K562 (cell line): Measurements from ENCODE around the gene PIGN. TPM values are rescaled to one million over a fixed set of nuclear protein-coding genes. Genes with fewer than 3 reads are reported as not detected.

Source experiments
- ATAC-seq: fragments of 200-7000 bp; cut with Tn5 transposase; 3 replicates; pipeline ENCODE4 v1.9.1; 2020; ENCODE audit warnings: moderate library complexity
- BruUV-seq: library from RNA; stranded (reverse); fragments of 400-500 nt; replicated peaks from 2 replicates; lab custom pipeline; 2021; lab: Mats Ljungman, UMichigan
- CTCF ChIA-PET: fragments of 300-600 bp; formaldehyde crosslinking; extraction: SDS; loops from one replicate; lab custom pipeline; 2021; ENCODE audit warnings: low intra/inter-chr PET ratio; lab: Yijun Ruan, JAX
- POLR2A ChIA-PET: fragments of 300-600, 350-650 bp; sonication (Branson Sonifier 250); formaldehyde crosslinking; extraction: SDS; loops from one replicate; lab custom pipeline; 2021; ENCODE audit warnings: antibody characterized with exemption, inconsistent platforms; lab: Yijun Ruan, JAX
- DNase-seq, 4 experiments: peaks; one replicate each; pipeline versions ENCODE4 v3.0.0 to v3.0.0-alpha.2; 2011 to 2018; ENCODE audit warnings: low spot score in 3 of 4, mixed read lengths in 3 of 4; ENCODE audit errors: extremely low read depth in 1 of 4
- FAIRE-seq: peaks from 2 replicates; lab custom pipeline; 2011; peaks lifted over from hg19 to GRCh38; lab: Jason Lieb, UNC
- H2AFZ ChIP-seq: 2 replicates; pipeline ENCODE4 v1.6.0; 2011; ENCODE audit warnings: low read depth, low read length, control low read depth, inconsistent platforms
- H3K27ac ChIP-seq: fragments of 200-600 bp; 3 replicates; pipeline ENCODE4 v1.8.0; 2011; ENCODE audit warnings: low read depth, mild to moderate bottlenecking, control low read depth, inconsistent platforms, low read length, moderate library complexity, mixed read lengths; ENCODE audit errors: extremely low read depth
- H3K27me3 ChIP-seq, 2 experiments: fragments of 300-600 bp in 1 of 2; 2 replicates in 1 of 2; 3 replicates in 1 of 2; pipeline versions ENCODE4 v1.6.0 to v1.8.0; 2011; ENCODE audit warnings: inconsistent platforms in 2 of 2, low read length in 2 of 2, mild to moderate bottlenecking in 1 of 2, mixed read lengths in 1 of 2, moderate library complexity in 1 of 2; ENCODE audit not compliant: control insufficient read depth in 2 of 2, insufficient read depth in 2 of 2
- H3K36me3 ChIP-seq: fragments of 300-600 bp; 3 replicates; pipeline ENCODE4 v1.8.0; 2011; ENCODE audit warnings: mild to moderate bottlenecking, low read length, inconsistent platforms; ENCODE audit not compliant: control insufficient read depth, insufficient read depth
- H3K4me1 ChIP-seq, 2 experiments: fragments of 200-600 bp in 1 of 2; replicated peaks in 1 of 2; 2 replicates in 1 of 2; 3 replicates in 1 of 2; pipeline versions ENCODE4 v1.5.1 to v1.8.0; 2011; ENCODE audit warnings: inconsistent platforms in 2 of 2, low read length in 2 of 2, mild to moderate bottlenecking in 1 of 2, mixed read lengths in 1 of 2, moderate library complexity in 1 of 2; ENCODE audit not compliant: control insufficient read depth in 2 of 2, insufficient read depth in 2 of 2
- H3K4me2 ChIP-seq: 2 replicates; pipeline ENCODE4 v1.6.1; 2011; ENCODE audit warnings: low read length, control low read depth, inconsistent platforms, mixed read lengths; ENCODE audit not compliant: insufficient read depth
- H3K4me3 ChIP-seq: fragments of 200-600 bp; sonication (generic), shearing (Covaris generic); 2 replicates; pipeline ENCODE4 v1.5.1; 2016; ENCODE audit warnings: control low read depth, inconsistent platforms
- H3K79me2 ChIP-seq: fragments of 200-600 bp; 3 replicates; pipeline ENCODE4 v1.8.0; 2011; ENCODE audit warnings: low read length, inconsistent platforms; ENCODE audit not compliant: control insufficient read depth, insufficient read depth
- H3K9ac ChIP-seq, 2 experiments: 2 replicates each; pipeline versions ENCODE4 v1.6.0 to v1.6.1; 2011; ENCODE audit warnings: low read depth in 2 of 2, low read length in 2 of 2, control low read depth in 1 of 2, inconsistent platforms in 1 of 2, mild to moderate bottlenecking in 1 of 2, mixed read lengths in 1 of 2; ENCODE audit not compliant: insufficient read depth in 1 of 2
- H3K9me1 ChIP-seq: one replicate; pipeline ENCODE4 v1.6.0; 2011; ENCODE audit warnings: inconsistent platforms, mild to moderate bottlenecking, low read length, moderate library complexity; ENCODE audit not compliant: control insufficient read depth, insufficient read depth
- H3K9me3 ChIP-seq: replicated peaks from 2 replicates; pipeline ENCODE4 v1.5.1; 2011; ENCODE audit warnings: low read depth, low read length, inconsistent platforms; ENCODE audit not compliant: control insufficient read depth, insufficient read depth
- H4K20me1 ChIP-seq: replicated peaks from 2 replicates; pipeline ENCODE4 v1.6.1; 2011; ENCODE audit warnings: low read length, inconsistent platforms, mixed read lengths; ENCODE audit not compliant: control insufficient read depth, insufficient read depth
- IRF2 ChIP-seq: sonication (generic); formaldehyde crosslinking; IDR thresholded peaks from 2 replicates; pipeline ENCODE4 v1.8.1; 2022; ENCODE audit warnings: mild to moderate bottlenecking, missing genetic modification reagents
- MEF2A ChIP-seq: IDR thresholded peaks from 2 replicates; pipeline ENCODE4 v1.6.1; 2011; ENCODE audit warnings: low read depth, mild to moderate bottlenecking, low read length, moderate library complexity; ENCODE audit not compliant: control insufficient read depth
- ZNF699 ChIP-seq: fragments of 250-450 bp; sonication (Bioruptor Pico); IDR thresholded peaks from 2 replicates; pipeline ENCODE4 v1.8.0; 2021; ENCODE audit warnings: mild to moderate bottlenecking, moderate library complexity; ENCODE audit not compliant: insufficient replicate concordance
- WGBS: fragments of 100-300 bp; shearing (Covaris generic); methylation state at CpG from one replicate; pipeline ENCODE4 v1.1.6; 2016; ENCODE audit warnings: low coverage, mixed read lengths; ENCODE audit not compliant: insufficient coverage; ENCODE audit errors: missing lambda C conversion rate; 5-methylcytosine and 5-hydroxymethylcytosine counted together
- in situ Hi-C: fragments of 300-500 bp; cut with MboI; formaldehyde crosslinking; loops from 4 replicates; pipeline ENCODE4 v1.15.0; 2018; ENCODE audit warnings: inconsistent platforms, mixed read lengths
- intact Hi-C: fragments of 100-400 bp; cut with micrococcal nuclease; formaldehyde crosslinking; loops from 2 replicates; pipeline ENCODE4 v1.14.2; 2022
- polyA plus RNA-seq, 8 experiments: library from polyadenylated mRNA; depleted of rRNA in 4 of 8; stranded (reverse) in 5 of 8; unstranded in 3 of 8; fragments of >200 nt; fragmentation: Nextera tagmentation in 2 of 8; fragmentation: Illumina TruSeq in 1 of 8; extraction: Ambion mirVana in 2 of 8; extraction: Trizol in 1 of 8; gene quantifications; 2 replicates each; pipeline versions ENCODE4 v1.2.1 to v1.2.3, GENCODE V29; 2011 to 2014; ENCODE audit warnings: inconsistent platforms in 1 of 8, missing spikeins in 1 of 8
- total RNA-seq, 7 experiments: library from RNA; depleted of rRNA in 6 of 7; stranded (reverse); fragments of >200 nt in 6 of 7; fragmentation: Illumina TruSeq in 2 of 7; extraction: Trizol in 2 of 7; gene quantifications; 2 replicates each; pipeline versions ENCODE4 v1.2.1 to v1.2.3, GENCODE V29; 2011 to 2021; ENCODE audit warnings: low replicate concordance in 1 of 7
- TF ChIP-seq, protein P1 (sequence below): fragments of 450-650 bp; IDR thresholded peaks from 2 replicates; pipeline ENCODE4 v1.6.1; 2017; ENCODE audit warnings: antibody characterized with exemption
- TF ChIP-seq, protein P2 (sequence below): fragments of 250-450 bp; sonication (Bioruptor Pico); IDR thresholded peaks from 2 replicates; pipeline ENCODE4 v1.4.0; 2020; ENCODE audit warnings: mild to moderate bottlenecking, moderate library complexity

Gene PIGN
- total and polyA plus RNA-seq, 9 of the 15 experiments (the other 6 are each of a cell fraction or from before 2014, with no cell fraction given), result 9.9 to 25.6 (median 17.3) TPM

- no peak overlapping the region for H3K4me2 ChIP-seq
- H3K79me2 ChIP-seq, result no peaks in the 10 kb centered on the region
- POLR2A ChIA-PET, result no interaction called here
- intact Hi-C loops, result no loop called here
- H3K27me3 ChIP-seq, result no peaks in the 10 kb centered on the region
- BruUV-seq, result no TSS peak
- 38% methylated on average over 1 of the region's 1 CpG for WGBS
- no peak overlapping the region for H3K4me3 ChIP-seq
- TF ChIP-seq IRF2 (CRISPR knock-in tag) (no peak), ZNF699 (CRISPR knock-in tag) (no peak), MEF2A (no peak)
- TF ChIP-seq, protein P1, sequence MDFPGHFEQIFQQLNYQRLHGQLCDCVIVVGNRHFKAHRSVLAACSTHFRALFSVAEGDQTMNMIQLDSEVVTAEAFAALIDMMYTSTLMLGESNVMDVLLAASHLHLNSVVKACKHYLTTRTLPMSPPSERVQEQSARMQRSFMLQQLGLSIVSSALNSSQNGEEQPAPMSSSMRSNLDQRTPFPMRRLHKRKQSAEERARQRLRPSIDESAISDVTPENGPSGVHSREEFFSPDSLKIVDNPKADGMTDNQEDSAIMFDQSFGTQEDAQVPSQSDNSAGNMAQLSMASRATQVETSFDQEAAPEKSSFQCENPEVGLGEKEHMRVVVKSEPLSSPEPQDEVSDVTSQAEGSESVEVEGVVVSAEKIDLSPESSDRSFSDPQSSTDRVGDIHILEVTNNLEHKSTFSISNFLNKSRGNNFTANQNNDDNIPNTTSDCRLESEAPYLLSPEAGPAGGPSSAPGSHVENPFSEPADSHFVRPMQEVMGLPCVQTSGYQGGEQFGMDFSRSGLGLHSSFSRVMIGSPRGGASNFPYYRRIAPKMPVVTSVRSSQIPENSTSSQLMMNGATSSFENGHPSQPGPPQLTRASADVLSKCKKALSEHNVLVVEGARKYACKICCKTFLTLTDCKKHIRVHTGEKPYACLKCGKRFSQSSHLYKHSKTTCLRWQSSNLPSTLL, result no peak
- TF ChIP-seq, protein P2, sequence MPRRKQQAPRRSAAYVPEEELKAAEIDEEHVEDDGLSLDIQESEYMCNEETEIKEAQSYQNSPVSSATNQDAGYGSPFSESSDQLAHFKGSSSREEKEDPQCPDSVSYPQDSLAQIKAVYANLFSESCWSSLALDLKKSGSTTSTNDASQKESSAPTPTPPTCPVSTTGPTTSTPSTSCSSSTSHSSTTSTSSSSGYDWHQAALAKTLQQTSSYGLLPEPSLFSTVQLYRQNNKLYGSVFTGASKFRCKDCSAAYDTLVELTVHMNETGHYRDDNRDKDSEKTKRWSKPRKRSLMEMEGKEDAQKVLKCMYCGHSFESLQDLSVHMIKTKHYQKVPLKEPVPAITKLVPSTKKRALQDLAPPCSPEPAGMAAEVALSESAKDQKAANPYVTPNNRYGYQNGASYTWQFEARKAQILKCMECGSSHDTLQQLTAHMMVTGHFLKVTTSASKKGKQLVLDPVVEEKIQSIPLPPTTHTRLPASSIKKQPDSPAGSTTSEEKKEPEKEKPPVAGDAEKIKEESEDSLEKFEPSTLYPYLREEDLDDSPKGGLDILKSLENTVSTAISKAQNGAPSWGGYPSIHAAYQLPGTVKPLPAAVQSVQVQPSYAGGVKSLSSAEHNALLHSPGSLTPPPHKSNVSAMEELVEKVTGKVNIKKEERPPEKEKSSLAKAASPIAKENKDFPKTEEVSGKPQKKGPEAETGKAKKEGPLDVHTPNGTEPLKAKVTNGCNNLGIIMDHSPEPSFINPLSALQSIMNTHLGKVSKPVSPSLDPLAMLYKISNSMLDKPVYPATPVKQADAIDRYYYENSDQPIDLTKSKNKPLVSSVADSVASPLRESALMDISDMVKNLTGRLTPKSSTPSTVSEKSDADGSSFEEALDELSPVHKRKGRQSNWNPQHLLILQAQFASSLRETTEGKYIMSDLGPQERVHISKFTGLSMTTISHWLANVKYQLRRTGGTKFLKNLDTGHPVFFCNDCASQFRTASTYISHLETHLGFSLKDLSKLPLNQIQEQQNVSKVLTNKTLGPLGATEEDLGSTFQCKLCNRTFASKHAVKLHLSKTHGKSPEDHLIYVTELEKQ (CRISPR knock-in tag), result no peak
- TF ChIP-seq, all 486 proteins: peak for 0
- in situ Hi-C loops, result no loop called here
- FAIRE-seq, result no peak
- CTCF ChIA-PET, result no interaction called here
- ATAC-seq, result no peak
- Histone ChIP-seq H3K9me1 (peaks cover 3% of the 10 kb centered on the region), H3K36me3 (0 out of 3 replicates have a peak, but pooled peaks cover 5% of the 10 kb centered on the region), H3K4me1 (no peaks in the 10 kb centered on the region), H2AFZ (no peak overlapping the region), H3K9me3 (no peaks in the 10 kb centered on the region), H4K20me1 (no peaks in the 10 kb centered on the region), H3K9ac (no peak overlapping the region), H3K27ac (no peak overlapping the region)
- DNase-seq, result no peak
These were observed 77.2 kb downstream of the PIGN start for GRCh38 chr18:62109676-62110075.
